HG03520 (cell line): ENCODE results near the gene CADM1.
A peak's percentile ranks its signal among the peaks of the same experiment; 100 is the strongest.

Experiments used
- ATAC-seq: cut with Tn5 transposase; IDR thresholded peaks from one replicate; pipeline ENCODE4 v1.9.1; 2021; ENCODE audit warnings: mild to moderate bottlenecking, moderate library complexity; ENCODE audit not compliant: unreplicated experiment

CADM1 gene

GRCh38 chr11:115518983-115519628, 14.9 kb upstream of the CADM1 start:
- no peak for ATAC-seq

DNA sequence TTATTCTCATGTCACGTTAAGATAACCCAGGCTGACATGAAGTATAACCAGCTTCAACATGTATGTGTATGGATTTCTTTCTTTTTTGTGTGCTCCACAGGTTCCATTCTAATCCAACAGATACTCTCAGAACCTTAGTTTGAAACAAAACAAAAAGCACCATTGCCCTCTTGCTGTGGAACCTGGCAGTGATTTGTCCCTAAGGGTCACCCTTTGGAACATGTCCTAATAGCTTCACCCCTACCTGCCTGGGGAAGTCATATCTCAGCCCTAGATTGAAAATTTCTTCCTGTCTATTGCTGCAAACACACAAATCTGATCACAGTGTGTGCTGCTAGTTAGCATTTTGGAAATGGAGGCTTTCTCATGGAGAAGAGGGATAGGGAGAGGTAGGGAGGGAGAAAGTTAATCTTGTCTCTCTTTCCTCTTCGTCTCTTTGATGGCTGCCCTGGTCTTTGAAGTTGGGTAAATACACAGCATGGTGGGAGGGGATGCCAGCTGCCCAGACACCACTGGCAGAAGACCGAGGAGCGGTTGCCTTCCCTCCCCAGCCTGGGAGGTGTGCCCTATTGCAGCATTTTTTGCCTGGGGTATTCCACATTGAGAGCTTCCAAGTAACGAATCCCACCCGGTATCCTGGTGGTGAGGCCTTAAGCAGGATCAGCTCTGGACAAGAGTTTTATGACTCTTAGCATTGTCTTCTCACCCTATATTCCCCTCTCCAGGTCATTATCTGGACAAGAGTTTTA, 11.6 kb upstream of the CADM1 start:
- no peak for ATAC-seq

DNA sequence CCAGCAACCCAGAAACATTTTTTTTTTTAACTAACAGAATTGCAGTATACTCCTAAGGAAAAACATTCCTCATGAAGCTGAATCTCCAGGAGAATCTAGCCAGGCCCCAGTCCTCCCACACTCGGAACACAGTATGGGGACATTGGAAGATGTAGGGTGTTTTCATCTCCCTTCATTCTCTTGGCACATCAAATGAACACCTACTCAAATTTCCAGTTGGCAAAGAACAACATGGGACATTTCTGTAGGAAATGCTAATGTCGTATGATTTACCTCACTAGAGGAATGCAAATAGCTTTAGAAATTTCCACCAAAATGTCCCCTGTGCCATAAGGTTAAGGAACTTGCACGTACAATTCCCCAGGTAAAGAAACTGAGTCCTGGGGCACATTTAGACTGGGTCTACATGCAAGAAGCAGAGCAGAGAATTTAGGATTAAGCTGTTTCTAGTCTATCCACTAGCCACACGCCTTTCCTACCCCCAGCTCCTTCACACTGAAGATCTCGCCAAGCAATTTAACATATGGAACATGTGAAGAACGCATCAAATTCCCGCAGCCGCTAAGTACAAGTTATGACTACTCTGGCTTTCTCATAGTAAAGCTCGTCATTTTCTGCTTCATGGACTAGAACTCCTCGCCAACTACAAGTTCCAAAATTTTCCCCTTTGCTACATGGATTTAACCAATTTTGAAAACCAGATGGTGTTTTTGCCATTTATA, 2.9 kb upstream of the CADM1 start:
- no peak for ATAC-seq

DNA sequence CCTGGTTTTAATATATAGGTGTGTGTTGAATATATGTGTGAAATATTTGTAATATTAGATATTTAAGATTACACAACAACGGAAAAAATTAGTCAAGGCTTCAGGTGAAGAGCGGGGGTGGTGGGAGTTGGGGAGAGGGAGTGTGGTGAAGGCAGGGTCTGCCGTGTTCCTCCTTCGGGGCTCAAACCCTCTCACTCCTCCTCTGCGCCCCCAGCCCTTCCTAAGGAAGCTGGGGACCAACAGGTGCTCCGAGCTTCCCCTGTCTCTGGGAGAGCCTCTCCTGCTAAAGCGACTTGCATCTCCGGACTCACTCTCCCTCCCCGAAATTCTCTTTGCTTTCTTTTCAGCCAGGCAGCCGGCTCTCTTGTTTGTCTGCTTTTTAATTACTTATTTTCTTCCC, 960 bp upstream of the CADM1 start:
- no peak for ATAC-seq

- no peak for ATAC-seq
These were observed 334 bp downstream of the CADM1 start for GRCh38 chr11:115503886-115504275.

GRCh38 chr11:115503083-115503885, 931 bp downstream of the CADM1 start:
- ATAC-seq: no peak

DNA sequence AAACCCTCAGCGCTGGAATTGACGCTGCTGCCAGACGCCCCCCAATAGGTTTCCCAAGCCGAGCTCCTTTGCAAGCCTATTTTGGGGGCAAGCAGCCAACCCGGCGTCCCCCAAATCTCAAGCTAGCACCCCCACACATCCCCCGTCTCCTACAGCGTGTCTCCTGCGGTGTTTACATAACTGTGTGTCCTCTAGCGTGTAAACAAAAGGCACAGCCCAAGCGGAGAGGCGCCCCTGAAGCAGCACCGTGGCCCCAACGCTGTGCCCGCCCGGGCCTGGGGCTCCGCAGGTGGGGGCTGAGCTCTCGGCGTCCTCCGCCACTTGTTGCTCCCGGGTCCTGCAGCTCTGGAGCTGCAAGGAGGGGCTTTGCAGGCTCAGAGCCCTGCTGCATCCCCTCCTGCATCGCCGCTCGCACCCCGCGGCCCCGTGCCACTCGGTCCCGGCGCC, 1.6 kb downstream of the CADM1 start:
- ATAC-seq: no peak

GRCh38 chr11:115501893-115502589, 2.2 kb downstream of the CADM1 start:
- no peak for ATAC-seq

- ATAC-seq: no peak
These were observed 2.7 kb downstream of the CADM1 start for GRCh38 chr11:115501502-115501892.

GRCh38 chr11:115500547-115501501, 3.4 kb downstream of the CADM1 start:
- no peak for ATAC-seq

DNA sequence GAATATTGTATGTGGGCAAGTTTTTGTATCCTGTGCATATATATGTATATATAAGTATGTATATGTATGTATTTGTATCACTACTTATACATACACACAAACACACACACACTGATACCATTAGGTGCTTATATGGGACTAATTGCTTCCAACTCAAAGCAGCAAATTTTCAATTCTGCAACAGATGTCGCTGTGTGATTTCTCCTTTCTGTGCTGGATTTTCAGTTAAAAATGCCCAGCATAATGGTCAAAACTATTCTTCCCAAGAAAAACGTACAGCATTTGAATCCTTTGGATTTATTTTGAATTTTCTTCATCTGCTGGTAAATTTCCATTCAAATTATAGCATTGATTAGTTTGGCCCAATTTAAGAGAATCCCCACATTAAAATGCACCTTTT, 4.3 kb downstream of the CADM1 start:
- ATAC-seq: no peak

GRCh38 chr11:115499241-115499799, 4.9 kb downstream of the CADM1 start:
- no peak for ATAC-seq

DNA sequence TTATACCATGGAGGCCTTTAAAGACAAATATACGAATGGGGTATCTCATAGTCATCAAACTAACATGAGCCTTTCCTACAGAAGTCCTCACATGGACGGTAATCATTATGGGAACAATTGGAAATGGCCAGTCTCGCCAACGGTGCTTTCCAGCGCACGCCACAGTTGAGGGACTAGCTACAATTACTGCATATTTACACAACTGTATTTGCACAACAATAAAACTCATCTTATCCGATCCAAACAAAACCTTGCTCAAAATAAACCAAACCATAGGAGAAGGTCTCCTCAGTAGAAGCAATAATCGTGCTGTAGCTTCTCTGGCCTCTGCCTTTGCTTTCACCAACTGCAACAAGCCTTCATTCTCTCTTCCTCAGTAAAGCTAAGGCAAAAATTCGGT, 5.9 kb downstream of the CADM1 start:
- no peak for ATAC-seq

- ATAC-seq: peak; percentile 73
These were observed 6.9 kb downstream of the CADM1 start for GRCh38 chr11:115497303-115497702.

DNA sequence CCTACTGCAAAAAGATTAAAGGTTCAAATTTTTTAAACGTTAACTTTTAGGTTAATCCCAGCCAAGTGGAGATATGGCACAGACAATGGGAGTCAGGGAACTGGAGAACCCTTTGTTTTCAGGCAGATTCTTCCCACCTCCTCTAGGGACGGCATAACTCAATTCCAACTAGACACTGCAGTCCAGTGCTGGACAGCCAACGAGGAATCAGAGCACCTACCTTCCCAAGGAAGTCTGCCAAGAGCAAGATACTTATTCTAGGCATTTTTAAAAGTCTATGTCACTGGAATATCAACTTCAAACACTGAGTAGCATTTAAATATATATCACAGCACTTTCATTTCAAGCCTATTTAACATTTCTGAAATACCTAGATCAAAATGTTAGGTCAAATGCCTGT, 7.3 kb downstream of the CADM1 start:
- no peak for ATAC-seq

- no peak for ATAC-seq
These were observed 10.3 kb downstream of the CADM1 start for GRCh38 chr11:115493905-115494304.

DNA sequence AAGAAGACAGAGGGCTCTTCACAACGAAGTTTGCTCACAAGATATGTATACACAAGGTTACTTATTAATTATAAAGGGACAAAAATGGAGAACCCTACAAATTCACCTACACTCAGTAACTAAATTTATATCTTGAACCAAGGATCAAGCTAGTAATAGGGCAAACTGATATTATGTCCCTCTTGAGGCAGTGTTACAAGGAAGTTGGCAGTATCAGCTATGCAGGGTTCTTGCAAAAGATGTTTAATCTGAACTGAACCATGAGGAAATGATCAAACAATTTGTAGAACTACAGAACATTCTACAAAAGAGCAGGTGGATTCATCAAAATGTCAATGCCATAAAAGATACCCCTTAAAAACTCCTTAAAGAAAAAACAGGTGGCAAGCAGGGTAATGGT, 10.7 kb downstream of the CADM1 start:
- ATAC-seq: no peak

- ATAC-seq: no peak
These were observed 14.7 kb downstream of the CADM1 start for GRCh38 chr11:115489466-115489865.

GRCh38 chr11:115488945-115489344, 15.3 kb downstream of the CADM1 start:
- no peak for ATAC-seq
